Skeletal muscle satellite cell (primary cell): ENCODE results near the gene CD40.
"Not testable (repeated sequence)": the region's sequence is repeated elsewhere in the genome, so short reads cannot be mapped to it uniquely, and the experiment has no call there.

ENCODE experiments used
- H3K27me3 ChIP-seq: 2 replicates; pipeline ENCODE4 v1.7.0; 2013; ENCODE audit warnings: low read length; ENCODE audit not compliant: control insufficient read depth, insufficient read depth
- H3K36me3 ChIP-seq: 2 replicates; pipeline ENCODE4 v1.7.0; 2013; ENCODE audit warnings: mild to moderate bottlenecking, control low read depth, low read length; ENCODE audit not compliant: insufficient read depth
- H3K4me1 ChIP-seq: 2 replicates; pipeline ENCODE4 v1.7.0; 2013; ENCODE audit warnings: low read length; ENCODE audit not compliant: control insufficient read depth, insufficient read depth
- H3K4me2 ChIP-seq: 2 replicates; pipeline ENCODE4 v1.7.0; 2013; ENCODE audit warnings: mild to moderate bottlenecking, low read length
- H3K4me3 ChIP-seq: 2 replicates; pipeline ENCODE4 v1.7.0; 2013; ENCODE audit warnings: low read length
- H3K9ac ChIP-seq: 2 replicates; pipeline ENCODE4 v1.7.0; 2013; ENCODE audit warnings: mild to moderate bottlenecking, low read depth, low read length, moderate library complexity
- H3K9me3 ChIP-seq: replicated peaks from 2 replicates; pipeline ENCODE4 v1.7.0; 2013; ENCODE audit warnings: mild to moderate bottlenecking, control low read depth, low read length

The CD40 gene

GRCh38 chr20:46100444-46100843 lies 17.7 kb upstream of the CD40 start:
- H3K4me2 ChIP-seq, H3K4me3 ChIP-seq, H3K9me3 ChIP-seq, H3K4me1 ChIP-seq, H3K9ac ChIP-seq, H3K36me3 ChIP-seq: not testable (repeated sequence)
- H3K27me3 ChIP-seq, result peaks cover 61% of the 10 kb centered on the region

GRCh38 chr20:46100988-46101387 lies 17.1 kb upstream of the CD40 start:
- no peaks in the 10 kb centered on the region for H3K9me3 ChIP-seq
- no peaks in the 10 kb centered on the region for H3K4me1 ChIP-seq

GRCh38 chr20:46101957-46102356 lies 16.2 kb upstream of the CD40 start:
- H3K4me2 ChIP-seq, result no peak overlapping the region
- no peaks in the 10 kb centered on the region for H3K9me3 ChIP-seq
- H3K9ac ChIP-seq, result no peak overlapping the region
- no peak overlapping the region for H3K4me3 ChIP-seq
- H3K36me3 ChIP-seq, result no peaks in the 10 kb centered on the region
- peaks cover 54% of the 10 kb centered on the region for H3K27me3 ChIP-seq
- no peaks in the 10 kb centered on the region for H3K4me1 ChIP-seq

More at GRCh38 chr20:46100988-46101387, 17.1 kb upstream of the CD40 start:
- Histone ChIP-seq H3K27me3 (peaks cover 59% of the 10 kb centered on the region), H3K36me3 (no peaks in the 10 kb centered on the region), H3K4me3 (no peak overlapping the region), H3K9ac (no peak overlapping the region), H3K4me2 (no peak overlapping the region)

GRCh38 chr20:46102940-46103339 lies 15.2 kb upstream of the CD40 start:
- Histone ChIP-seq H3K9ac (no peak overlapping the region), H3K4me3 (no peak overlapping the region), H3K4me2 (no peak overlapping the region), H3K27me3 (peaks cover 47% of the 10 kb centered on the region), H3K36me3 (no peaks in the 10 kb centered on the region), H3K9me3 (no peaks in the 10 kb centered on the region), H3K4me1 (no peaks in the 10 kb centered on the region)

- H3K36me3 ChIP-seq, result no peaks in the 10 kb centered on the region
- peaks cover 43% of the 10 kb centered on the region for H3K27me3 ChIP-seq
- H3K9ac ChIP-seq, result no peak overlapping the region
- H3K4me1 ChIP-seq, result no peaks in the 10 kb centered on the region
- no peaks in the 10 kb centered on the region for H3K9me3 ChIP-seq
- H3K4me3 ChIP-seq, result no peak overlapping the region
- H3K4me2 ChIP-seq, result no peak overlapping the region
Observed at GRCh38 chr20:46104262-46104661, 13.9 kb upstream of the CD40 start.

- no peak overlapping the region for H3K4me2 ChIP-seq
- H3K4me3 ChIP-seq, result no peak overlapping the region
- no peak overlapping the region for H3K9ac ChIP-seq
- no peaks in the 10 kb centered on the region for H3K36me3 ChIP-seq
- H3K4me1 ChIP-seq, result no peaks in the 10 kb centered on the region
- no peaks in the 10 kb centered on the region for H3K9me3 ChIP-seq
- H3K27me3 ChIP-seq, result peaks cover 40% of the 10 kb centered on the region
Observed at GRCh38 chr20:46107061-46107460, 11.1 kb upstream of the CD40 start.

GRCh38 chr20:46108435-46108841 lies 9.7 kb upstream of the CD40 start:
- Histone ChIP-seq H3K4me3 (no peak overlapping the region), H3K4me1 (no peaks in the 10 kb centered on the region), H3K4me2 (no peak overlapping the region), H3K9me3 (no peaks in the 10 kb centered on the region), H3K9ac (no peak overlapping the region), H3K36me3 (no peaks in the 10 kb centered on the region), H3K27me3 (peaks cover 37% of the 10 kb centered on the region)

- Histone ChIP-seq H3K9ac (no peak overlapping the region), H3K4me1 (no peaks in the 10 kb centered on the region), H3K36me3 (no peaks in the 10 kb centered on the region), H3K4me2 (no peak overlapping the region), H3K4me3 (no peak overlapping the region), H3K27me3 (peaks cover 43% of the 10 kb centered on the region), H3K9me3 (no peaks in the 10 kb centered on the region)
Observed at GRCh38 chr20:46108976-46109375, 9.1 kb upstream of the CD40 start.

- Histone ChIP-seq H3K4me3 (no peak overlapping the region), H3K27me3 (peaks cover 58% of the 10 kb centered on the region), H3K9me3 (no peaks in the 10 kb centered on the region), H3K4me1 (no peaks in the 10 kb centered on the region), H3K4me2 (no peak overlapping the region), H3K9ac (no peak overlapping the region), H3K36me3 (no peaks in the 10 kb centered on the region)
Observed at GRCh38 chr20:46111028-46111835, 6.9 kb upstream of the CD40 start.

GRCh38 chr20:46111836-46112212 lies 6.3 kb upstream of the CD40 start:
- H3K27me3 ChIP-seq, result peaks cover 58% of the 10 kb centered on the region
- no peaks in the 10 kb centered on the region for H3K36me3 ChIP-seq
- H3K9ac ChIP-seq, result no peak overlapping the region
- no peak overlapping the region for H3K4me2 ChIP-seq
- no peaks in the 10 kb centered on the region for H3K4me1 ChIP-seq
- no peak overlapping the region for H3K4me3 ChIP-seq
- no peaks in the 10 kb centered on the region for H3K9me3 ChIP-seq

- Histone ChIP-seq H3K36me3 (no peaks in the 10 kb centered on the region), H3K4me2 (no peak overlapping the region), H3K9ac (no peak overlapping the region), H3K27me3 (peaks cover 59% of the 10 kb centered on the region), H3K4me3 (no peak overlapping the region), H3K9me3 (no peaks in the 10 kb centered on the region), H3K4me1 (peaks cover 1% of the 10 kb centered on the region)
Observed at GRCh38 chr20:46112430-46113112, 5.5 kb upstream of the CD40 start.

GRCh38 chr20:46113113-46113470 lies 5.0 kb upstream of the CD40 start:
- Histone ChIP-seq H3K27me3 (peaks cover 63% of the 10 kb centered on the region), H3K9me3 (no peaks in the 10 kb centered on the region)

More at GRCh38 chr20:46113113-46113470, 5.0 kb upstream of the CD40 start:
- Histone ChIP-seq H3K4me1 (peaks cover 6% of the 10 kb centered on the region), H3K36me3 (no peaks in the 10 kb centered on the region), H3K4me3 (no peak overlapping the region), H3K4me2 (no peak overlapping the region), H3K9ac (no peak overlapping the region)
